ENCODE results near the gene MBTPS1.

MBTPS1 gene

DNA sequence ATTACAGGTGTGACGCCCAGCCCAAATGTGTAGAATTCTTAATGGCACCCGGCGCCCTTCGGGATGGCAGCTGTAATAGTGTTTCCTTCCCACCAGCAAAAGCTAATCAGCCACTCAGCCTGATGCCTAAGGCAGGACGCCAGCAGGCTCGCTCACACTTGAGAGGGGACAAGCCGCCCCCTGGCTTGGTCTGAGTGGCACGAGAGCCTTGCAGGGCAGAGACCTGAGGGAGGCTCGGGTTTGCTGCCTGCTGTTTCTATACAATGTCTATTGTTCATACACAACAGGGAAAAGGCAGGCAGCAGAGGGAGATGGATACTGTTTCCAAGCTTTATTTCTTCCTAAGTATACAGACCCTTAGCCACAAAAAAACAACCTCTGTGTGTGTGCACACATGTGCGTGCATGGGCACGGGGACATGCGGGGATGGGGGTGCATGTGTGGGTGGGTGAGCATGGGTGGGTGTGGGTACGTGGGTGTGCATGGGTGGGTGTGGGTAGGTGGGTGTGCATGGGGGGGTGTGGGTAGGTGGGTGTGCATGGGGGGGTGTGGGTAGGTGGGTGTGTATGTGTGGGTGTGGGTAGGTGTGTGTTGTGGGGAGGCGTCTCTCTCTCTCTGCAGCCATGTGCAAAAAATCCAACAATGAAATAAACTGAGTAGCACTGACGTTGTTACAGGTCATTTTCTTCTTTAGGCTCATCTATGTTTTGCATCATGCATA, 84.1 kb downstream of the MBTPS1 start:
- DNase-seq = no peak

DNA sequence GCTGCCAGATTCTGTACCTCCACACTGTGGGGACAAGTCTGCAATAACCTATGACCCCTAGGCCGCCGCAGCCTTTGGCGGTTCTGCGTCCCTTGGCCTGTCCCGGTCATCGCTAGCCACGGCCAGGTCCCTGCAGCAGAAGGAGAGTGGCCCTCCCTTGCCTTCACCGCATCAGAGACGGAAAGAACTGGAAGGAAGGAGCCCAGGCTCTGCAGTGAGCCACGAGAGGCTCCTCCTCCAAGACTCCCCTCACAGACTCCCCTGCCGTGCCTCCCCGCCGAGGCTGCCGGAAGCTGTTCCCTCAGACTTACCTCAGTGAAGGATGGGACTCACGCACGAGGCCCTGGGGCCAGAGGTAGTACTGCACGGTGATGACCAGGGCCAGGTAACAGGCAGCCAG, 85.2 kb downstream of the MBTPS1 start:
- no peak for DNase-seq

DNA sequence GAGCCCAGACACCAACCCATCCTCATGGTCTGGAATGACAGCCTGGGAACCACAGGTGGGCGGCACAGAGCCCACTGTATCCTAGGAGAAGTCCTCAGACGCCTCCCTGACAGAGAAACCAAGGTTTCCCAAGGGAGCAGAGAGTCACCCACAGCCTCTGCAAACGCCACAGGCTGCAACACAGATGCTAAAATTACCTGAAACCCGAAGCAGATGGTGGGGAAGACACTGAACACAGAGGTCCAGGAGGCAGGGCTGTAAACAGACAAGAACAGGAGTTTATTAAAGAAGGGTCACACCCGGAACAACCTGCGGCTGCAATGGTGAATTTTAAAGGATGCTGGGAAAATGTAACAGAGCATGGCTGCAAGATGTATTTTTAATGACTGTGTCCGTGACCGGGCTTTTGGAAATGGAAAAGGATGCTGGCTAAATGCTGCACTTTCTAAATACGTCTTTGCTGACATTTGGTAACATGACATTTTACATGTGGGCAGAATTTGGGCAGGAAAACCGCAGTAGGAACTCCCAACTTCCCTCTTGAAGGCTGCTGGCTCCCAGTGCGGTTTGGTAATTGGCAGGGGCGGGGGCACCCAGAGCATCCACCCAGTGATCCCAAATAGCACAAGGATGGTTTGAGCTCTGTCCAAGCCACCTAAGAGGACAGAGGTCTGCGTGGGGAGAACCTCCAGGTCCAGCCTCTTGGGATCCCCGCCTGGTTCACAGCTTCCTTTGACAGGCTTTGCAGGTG, 87.3 kb downstream of the MBTPS1 start:
- peak; percentile 74 for DNase-seq

DNA sequence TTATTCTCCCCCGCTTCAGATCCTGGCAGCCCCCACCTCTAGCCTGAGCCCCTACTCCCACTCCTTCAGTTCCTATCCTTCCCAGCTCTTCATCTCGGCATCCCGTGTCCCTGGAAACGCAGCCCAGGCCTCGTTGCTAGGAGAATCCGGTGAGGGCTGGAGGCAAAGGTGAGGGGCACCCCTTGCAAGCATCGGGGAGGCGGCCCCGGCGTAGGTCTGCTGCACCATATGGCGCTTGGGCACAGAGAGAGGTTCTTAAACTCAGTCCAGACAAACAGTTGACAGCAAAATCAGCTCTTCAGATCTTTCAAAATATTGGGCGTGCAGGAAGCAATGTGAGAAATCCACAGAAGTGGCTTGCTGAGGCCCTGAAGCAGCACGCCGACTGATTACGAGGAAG, 89.1 kb downstream of the MBTPS1 start:
- no peak for DNase-seq

DNA sequence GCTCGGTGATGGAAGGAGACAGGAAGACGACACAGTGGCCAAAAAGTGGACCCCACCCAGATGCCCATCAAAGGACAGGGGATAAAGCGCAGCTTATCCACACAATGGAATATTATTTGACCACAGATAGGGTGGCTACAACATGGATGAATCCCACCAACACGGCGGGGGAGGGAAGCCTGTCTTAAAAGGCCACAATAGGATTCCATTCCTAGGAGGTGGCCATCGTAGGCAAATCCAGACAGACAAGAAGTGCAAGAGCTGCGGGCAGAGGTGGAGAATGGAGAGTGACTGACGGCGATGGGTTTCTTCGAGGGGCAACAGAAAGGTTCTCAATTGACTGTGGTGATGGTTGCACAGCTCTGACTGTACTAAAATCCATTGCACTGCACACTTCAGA, 90.1 kb downstream of the MBTPS1 start:
- DNase-seq = no peak

DNA sequence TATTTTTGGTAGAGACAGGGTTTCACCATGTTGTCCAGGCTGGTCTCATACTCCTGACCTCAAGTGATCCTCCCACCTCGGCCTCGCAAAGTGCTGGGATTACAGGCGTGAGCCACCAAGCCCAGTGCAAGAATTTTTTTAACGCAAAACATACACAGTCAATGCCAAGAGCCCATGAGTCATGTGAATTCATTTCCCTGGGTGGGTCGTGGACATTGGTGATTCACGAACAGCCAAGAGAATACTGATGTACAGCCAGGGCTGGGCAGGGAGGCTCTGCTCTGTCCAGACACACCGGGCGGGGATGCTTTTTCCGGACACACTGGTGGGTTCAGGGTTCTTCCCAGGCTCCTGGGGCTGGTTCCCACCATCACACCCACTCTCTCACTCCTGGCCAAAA, 91.9 kb downstream of the MBTPS1 start:
- DNase-seq = no peak

DNA sequence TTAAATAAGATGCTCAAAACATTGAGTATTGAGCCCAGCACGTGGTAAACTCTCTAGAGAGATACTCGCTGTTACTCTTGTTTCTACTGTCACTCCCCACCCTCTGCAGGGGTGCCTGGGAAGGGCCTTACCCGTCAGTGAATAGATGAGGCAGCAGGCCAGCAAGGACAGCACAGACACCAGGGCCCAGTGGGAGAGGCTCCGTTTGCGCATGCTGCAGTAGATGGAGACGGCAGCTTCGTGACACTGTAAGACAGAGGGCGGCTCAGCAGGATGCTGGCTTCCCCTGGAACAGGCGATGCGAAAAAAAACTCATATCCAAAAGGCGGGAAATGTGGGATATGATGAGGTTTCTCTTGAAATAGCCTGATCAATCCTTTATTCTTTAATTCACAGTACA, 94.1 kb downstream of the MBTPS1 start:
- DNase-seq = no peak

DNA sequence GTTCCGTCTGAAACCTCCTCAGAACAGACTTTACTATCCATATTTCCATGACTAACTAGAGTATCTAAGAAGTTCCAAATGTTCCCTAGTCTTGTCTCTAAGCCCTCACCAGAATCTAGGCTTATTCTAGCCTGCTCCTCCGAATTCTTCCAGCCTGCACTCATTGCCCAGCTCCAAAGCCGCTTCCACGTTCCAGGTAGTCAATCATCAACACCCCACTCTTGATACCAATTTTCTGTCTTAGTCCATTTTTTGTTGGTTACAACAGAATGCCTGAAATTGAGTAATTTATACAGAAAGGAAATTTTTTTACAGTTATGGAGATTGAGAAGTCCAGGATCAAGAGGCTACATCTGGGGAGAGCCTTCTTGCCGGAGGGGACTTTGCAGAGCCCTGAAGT, 95.3 kb downstream of the MBTPS1 start:
- DNase-seq = no peak

DNA sequence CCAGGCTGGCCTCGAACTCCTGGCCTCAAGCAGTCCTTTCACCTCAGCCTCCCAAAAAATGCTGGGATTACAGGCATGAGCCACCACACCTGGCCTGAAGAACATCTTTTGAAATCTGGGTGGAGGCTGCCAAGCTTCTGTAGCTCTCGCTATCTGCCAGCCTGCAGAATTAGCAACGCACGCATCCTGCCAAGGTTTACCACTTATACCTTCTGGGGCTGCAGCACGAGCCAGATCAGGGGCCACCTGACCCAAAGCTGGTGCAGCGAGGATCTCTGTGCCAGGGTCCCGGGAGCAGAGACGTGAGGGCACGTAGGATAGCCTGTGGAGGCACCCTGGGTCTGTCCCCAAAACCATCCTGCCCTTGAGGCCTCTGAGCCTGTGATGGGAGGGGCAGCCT, 96.4 kb downstream of the MBTPS1 start:
- DNase-seq = no peak

DNA sequence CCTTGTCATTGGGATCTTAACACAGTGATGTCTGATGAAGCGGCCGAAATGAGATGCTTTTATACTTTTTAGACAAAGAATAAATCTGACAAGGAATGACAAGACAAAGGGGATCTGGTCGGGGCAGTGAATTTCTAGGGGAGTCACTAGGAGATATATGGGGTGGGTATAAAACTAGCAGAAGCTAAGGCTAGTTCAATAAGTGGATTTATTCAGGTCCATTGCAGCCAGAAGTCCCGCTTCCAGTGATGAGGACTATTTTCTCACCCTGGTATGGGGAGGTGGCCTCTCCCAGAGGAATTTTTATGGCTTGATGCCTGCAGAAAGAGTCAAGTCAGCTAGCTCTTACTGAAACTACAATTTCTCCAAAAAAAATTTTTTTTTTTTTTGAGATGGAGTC, 98.0 kb downstream of the MBTPS1 start:
- DNase-seq = no peak

DNA sequence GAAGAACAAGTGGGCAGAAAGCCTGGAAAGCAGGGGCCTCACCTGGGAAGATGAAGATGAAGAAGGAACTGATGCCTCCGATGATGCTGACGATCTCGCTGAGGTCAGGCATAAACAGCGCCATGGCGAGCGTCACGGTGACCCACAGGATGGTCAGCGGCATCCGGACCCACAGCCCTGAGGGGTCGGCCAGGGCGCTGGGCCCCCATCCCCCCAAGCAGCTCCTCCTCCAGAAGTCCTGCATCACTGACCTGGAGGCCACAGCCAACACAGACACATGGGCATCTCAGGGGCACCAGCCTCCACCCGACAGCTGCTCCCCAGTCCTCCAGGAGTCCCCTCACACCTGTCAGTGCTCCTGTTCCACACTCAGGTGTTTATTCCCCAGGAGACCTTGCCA, 100.3 kb downstream of the MBTPS1 start:
- DNase-seq = no peak

DNA sequence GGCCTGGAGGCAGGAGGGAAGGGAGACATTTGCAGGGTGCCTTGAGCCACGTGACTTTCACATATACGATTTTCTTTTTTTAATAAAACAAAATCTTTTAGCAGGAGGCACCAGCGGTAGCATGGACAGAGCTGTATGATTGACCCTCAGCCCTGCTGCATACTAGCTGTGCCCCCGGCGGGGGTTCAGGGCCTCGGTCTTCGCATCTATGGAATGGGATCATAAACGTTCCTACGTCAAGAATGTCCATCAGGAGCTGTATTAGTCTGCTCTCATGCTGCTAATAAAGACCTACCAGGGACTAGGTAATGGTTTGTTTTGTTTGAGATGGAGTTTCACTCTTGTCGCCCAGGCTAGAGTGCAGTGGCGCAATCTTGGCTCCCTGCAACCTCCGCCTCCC, 101.3 kb downstream of the MBTPS1 start:
- DNase-seq = no peak

DNA sequence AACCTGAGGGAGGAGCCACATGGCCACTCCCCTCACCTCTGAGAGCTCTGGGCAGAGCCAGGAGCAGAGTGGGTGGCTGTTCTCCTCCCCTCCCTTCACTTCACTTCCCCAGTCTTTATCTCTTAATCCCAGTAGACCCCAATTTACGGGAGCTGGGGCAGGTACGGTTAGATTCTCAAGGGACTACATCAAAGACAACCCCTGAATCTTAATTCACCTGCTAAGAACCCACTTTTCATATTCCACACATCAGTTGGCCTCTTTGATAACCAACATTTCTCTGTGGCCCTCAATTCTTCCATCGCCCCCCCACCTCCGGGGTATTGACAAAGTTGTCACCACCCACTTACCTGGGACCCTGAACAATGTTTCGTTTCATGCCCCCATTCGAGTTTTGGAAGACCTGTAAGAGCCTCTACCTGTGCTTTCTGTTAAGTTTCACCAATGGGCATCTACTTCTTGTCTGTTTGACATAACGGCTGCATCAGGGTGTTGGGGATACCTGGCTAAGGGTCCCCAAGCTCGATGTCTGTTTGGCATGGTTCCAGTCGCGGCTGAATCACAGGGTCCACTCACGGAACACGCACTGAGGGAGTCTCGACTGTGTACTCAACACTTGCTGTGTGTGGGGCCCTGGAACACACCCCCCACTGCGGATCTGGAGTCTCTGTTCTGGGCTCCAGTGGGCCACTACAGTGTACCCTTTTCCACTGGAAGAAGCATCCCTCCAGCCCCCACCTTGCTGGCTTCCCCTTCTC, 102.0 kb downstream of the MBTPS1 start:
- no peak for DNase-seq

DNA sequence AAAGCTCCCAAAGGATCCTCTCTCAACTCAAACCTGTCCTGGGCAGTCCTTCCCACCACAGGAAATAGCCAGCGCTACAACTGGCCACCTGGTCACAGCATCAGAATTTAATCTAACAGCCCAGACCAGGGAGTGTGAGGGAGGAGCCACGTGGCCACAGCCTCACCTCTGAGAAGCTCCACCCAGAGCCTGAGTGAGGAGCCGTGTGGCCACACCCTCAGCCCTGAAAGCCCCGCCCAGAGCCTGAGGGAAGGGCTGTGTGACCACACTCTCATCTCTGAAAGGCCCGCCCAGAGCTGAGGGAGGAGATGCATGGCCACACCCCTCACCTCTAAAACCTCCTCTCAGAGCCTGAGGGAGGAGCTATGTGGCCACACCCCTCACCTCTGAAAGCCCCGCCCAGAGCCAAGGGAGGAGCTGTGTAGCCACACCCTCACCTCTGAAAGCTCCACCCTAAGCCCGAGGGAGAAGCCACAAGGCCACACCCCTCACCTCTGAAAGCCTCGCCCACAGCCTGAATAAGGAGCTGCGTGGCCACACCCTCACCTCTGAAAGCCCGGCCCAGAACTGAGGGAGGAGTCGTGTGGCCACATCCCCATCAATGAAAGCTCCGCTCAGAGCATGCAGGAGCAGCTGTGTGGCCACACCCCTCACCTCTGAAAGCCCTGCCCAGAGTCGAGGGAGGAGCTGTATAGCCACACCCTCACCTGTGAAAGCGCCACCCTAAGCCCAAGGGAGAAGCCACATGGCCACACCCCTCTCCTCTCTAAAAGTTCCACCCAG, 102.8 kb downstream of the MBTPS1 start:
- DNase-seq = peak; percentile 71

DNA sequence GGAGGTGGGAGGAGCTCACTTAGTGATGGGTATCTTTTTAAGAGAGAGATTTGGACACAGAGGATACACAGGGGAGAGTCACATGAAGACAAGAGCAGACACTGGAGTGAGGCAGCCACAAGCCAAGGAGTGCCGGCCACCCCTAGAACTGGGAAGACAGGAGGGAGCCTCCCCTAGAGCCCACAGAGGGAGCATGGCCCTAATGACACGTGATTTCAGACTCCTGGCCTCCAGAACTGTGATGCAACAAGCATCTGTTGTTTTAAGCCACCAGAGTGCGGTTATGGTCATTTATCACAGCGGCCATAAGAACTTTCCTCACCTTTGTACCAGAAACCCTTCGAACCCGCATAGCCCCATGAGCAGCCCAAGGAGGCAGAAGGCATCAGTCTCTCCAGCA, 107.5 kb downstream of the MBTPS1 start:
- no peak for DNase-seq

DNA sequence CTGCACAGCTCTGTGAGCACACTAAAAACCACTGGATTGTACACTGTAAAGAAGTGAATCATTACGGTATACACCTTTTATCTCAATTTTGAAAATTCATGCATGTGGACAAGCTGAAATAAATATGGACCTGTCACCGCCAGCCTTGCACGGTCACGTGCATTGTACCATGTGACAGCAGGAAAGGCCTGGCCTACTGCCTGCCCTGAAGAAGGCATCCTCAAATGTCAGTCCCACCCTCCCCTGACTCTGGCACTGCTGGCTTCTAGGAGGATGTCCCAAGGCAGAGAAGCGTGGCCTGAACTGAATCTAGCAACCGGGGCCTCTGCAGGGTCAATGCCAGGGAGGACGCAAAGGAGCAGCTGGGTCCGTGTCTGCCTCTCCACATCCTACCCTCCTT, 108.8 kb downstream of the MBTPS1 start:
- no peak for DNase-seq

DNA sequence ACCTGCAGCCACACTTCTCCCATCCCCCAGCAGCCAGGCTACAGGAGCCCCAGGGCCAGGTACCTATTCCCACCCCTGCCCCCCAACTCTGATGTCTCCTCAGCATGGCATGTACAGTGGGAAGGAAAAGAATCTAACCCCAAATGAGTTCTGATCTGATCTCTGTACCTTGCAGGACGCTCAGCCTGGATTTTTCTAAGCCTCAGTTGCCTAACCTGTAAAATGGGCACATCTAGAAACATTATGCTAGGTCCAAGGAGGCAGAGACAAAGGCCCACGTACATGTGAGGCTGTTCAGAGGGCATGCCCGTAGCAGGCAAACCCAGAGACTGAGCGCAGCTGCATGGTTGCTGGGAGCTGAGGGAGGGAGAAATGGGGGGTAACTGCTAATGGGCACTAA, 109.2 kb downstream of the MBTPS1 start:
- no peak for DNase-seq

DNA sequence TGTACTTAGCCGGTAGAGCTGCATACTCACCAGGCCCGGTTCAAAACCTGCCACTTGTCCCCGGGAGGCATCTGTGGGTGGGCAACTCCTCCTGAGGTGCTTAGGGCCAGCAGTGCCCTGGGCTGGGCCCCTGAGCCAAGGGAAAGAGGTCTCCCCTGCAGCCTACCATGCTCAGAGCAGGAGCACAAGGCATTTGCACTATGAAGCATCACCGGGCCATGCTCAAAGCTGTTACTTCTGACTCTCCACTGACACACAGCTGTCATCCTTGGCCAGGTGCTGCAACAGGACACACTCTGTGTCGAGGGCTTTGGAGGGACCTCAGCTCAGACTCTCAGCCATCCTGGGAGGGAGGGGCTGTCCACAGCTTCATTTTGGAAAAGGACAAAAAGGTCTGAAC, 111.4 kb downstream of the MBTPS1 start:
- DNase-seq = no peak

DNA sequence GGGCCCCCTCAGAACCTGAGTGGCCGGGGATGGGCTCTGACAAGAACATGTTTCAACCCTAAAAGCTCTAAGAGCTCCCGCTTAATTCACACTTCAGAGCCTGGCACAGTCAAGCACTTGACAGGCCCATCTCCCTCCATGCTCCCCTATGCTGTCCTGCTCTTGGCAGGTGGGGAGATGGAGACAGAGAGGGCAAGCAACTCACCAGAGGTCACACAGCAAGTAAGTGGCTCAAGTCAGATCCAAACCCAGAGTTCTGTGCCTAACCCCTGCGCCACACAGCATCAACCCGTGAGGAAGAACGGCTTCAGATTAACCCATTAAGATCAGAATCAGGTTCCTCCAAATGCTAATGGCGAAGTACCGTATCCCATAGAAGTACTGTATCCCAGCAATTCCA, 112.3 kb downstream of the MBTPS1 start:
- DNase-seq = no peak

Data from inflammatory macrophage treated with lipopolysaccharide for 4 hours (primary cell).